IPS-18a (cell line): ENCODE results near the gene NKX2-2.

Experiments
- H3K27ac ChIP-seq: one replicate; pipeline ENCODE4 v1.5.1; 2013; ENCODE audit warnings: low read length
- H3K27me3 ChIP-seq: one replicate; pipeline ENCODE4 v1.6.1; 2013; ENCODE audit warnings: mild to moderate bottlenecking, low read length; ENCODE audit not compliant: control insufficient read depth, insufficient read depth
- H3K36me3 ChIP-seq: one replicate; pipeline ENCODE4 v1.6.1; 2013; ENCODE audit warnings: low read depth, low read length; ENCODE audit not compliant: control insufficient read depth
- H3K4me1 ChIP-seq: one replicate; pipeline ENCODE4 v1.6.1; 2013; ENCODE audit warnings: low read depth, low read length; ENCODE audit not compliant: control insufficient read depth
- H3K4me3 ChIP-seq: one replicate; pipeline ENCODE4 v1.5.1; 2013; ENCODE audit warnings: low read length
- H3K9ac ChIP-seq: one replicate; pipeline ENCODE4 v1.6.1; 2013; ENCODE audit warnings: mild to moderate bottlenecking, low read length, moderate library complexity
- H3K9me3 ChIP-seq: one replicate; pipeline ENCODE4 v1.6.1; 2013; ENCODE audit warnings: low read depth, low read length; ENCODE audit not compliant: control insufficient read depth

The NKX2-2 gene

GRCh38 chr20:21513881-21514540, at the start of gene NKX2-2:
Gene NKX2-2, minus strand, starts transcription at chr20:21514064. Its CDS starts 395 bp downstream, at chr20:21513669.
- Histone ChIP-seq H3K27ac (no peak within 1 kb of the TSS), H3K9ac (no peak within 1 kb of the TSS), H3K4me3 (peak within 1 kb of the TSS; percentile 42), H3K27me3 (peaks cover 97% of the 10 kb centered on the region), H3K4me1 (peaks cover 35% of the 10 kb centered on the region), H3K36me3 (no peaks in the 10 kb centered on the region), H3K9me3 (no peaks in the 10 kb centered on the region)

GRCh38 chr20:21562656-21563055, 48.8 kb upstream of the NKX2-2 start:
- no peaks in the 10 kb centered on the region for H3K9me3 ChIP-seq
- H3K27me3 ChIP-seq = no peaks in the 10 kb centered on the region
- no peak overlapping the region for H3K9ac ChIP-seq
- no peak overlapping the region for H3K4me3 ChIP-seq
- no peaks in the 10 kb centered on the region for H3K4me1 ChIP-seq
- no peaks in the 10 kb centered on the region for H3K36me3 ChIP-seq
- H3K27ac ChIP-seq = no peak overlapping the region

GRCh38 chr20:21559305-21559704, 45.4 kb upstream of the NKX2-2 start:
- Histone ChIP-seq H3K9me3 (no peaks in the 10 kb centered on the region), H3K4me1 (no peaks in the 10 kb centered on the region), H3K9ac (no peak overlapping the region), H3K27me3 (no peaks in the 10 kb centered on the region), H3K27ac (no peak overlapping the region), H3K36me3 (no peaks in the 10 kb centered on the region), H3K4me3 (no peak overlapping the region)

DNA sequence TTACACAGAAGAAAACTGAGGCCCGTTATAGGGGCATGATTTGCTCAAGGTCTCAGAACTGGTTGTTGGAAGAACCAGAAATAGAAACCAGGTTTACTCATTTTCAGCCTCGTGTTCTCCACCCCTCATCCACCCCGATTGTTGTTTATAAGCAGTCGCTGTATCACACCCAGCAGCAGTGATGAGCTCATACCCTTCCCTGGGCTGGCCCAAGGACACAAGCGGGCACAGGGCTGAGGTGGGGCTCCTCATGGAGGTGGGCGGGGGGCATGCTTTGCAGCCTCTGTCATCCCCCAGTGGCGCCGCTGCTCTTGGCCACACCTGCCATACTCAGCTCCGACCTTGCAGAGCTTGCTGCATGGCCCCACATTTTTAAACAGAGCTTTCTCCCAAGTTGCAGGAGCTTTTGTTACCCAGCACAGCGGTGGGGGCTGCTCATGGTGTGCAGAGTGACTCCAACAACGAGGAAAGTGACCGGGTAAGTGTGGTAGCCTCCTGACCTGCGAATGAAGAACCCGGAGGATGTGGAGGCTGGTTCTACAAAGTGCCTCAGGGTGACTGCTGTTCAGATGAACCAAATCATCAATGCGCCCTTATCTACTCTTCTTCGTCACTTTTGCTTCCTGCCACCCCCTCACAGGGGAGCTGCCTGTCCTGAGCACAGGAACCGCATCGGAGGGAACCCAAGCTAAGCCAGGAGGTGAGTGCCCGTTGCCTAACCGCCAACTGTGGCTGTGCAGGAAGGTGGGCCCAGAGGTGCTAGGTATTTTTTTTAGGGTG, 43.6 kb upstream of the NKX2-2 start:
- Histone ChIP-seq H3K27me3 (no peaks in the 10 kb centered on the region), H3K4me3 (no peak overlapping the region), H3K36me3 (no peaks in the 10 kb centered on the region), H3K9me3 (no peaks in the 10 kb centered on the region), H3K9ac (no peak overlapping the region), H3K4me1 (no peaks in the 10 kb centered on the region), H3K27ac (no peak overlapping the region)

- Histone ChIP-seq H3K9ac (no peak overlapping the region), H3K36me3 (no peaks in the 10 kb centered on the region), H3K9me3 (no peaks in the 10 kb centered on the region), H3K27me3 (no peaks in the 10 kb centered on the region), H3K4me3 (no peak overlapping the region), H3K4me1 (no peaks in the 10 kb centered on the region), H3K27ac (no peak overlapping the region)
Observed at GRCh38 chr20:21556398-21556797, 42.5 kb upstream of the NKX2-2 start.

DNA sequence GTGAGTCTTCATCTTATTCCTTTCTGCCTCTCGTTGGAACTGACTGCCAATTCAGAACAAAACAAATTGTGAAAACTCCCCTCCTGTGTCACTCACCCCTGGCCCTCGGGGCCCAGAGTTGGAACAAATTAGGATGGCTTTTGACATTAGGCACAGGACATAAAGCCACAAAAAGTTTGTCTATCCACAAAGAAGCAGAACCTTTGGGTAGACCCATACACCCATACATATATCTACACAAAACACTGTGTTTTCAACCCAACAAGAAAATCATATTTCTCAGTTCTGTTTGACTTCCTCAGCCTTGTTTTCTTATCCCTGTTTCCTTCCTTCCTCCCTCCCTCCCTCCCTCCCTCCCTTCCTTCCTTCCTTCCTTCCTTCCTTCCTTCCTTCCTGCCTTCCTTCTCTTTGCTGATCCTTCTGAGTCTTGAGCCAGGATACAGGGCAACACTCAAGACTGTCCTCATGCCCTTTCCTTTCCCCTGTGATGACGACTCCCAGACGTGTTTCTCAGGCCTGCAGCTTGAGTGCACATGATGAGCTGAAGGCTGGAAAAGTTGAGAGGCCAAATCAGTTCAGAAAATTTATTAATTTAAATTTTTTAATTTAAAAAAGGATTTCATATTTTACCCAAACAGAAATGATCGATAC, 41.7 kb upstream of the NKX2-2 start:
- H3K27me3 ChIP-seq = no peaks in the 10 kb centered on the region
- no peaks in the 10 kb centered on the region for H3K36me3 ChIP-seq
- H3K9ac ChIP-seq = no peak overlapping the region
- H3K4me3 ChIP-seq = no peak overlapping the region
- no peak overlapping the region for H3K27ac ChIP-seq
- H3K4me1 ChIP-seq = no peaks in the 10 kb centered on the region
- no peaks in the 10 kb centered on the region for H3K9me3 ChIP-seq

DNA sequence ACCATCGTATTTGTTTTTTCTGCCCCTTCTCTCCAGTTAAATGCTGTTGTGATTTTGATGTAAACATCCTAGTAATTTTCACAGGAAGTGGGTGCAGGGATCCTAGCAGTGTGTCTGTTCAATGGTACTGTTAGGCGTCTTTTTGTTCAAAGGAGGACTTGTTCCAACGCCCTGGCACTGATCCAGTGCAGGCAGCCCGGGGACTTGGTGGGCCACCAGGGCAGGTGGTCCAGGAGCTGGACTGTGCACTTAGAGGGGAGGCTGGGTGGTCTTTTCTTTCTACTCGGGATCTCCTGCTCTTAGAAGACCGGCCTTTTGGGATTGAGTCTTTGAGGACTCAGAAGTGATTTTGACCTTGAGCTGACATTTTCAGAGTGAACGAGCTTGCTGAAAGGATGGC, 41.1 kb upstream of the NKX2-2 start:
- no peaks in the 10 kb centered on the region for H3K9me3 ChIP-seq
- no peak overlapping the region for H3K27ac ChIP-seq
- H3K4me3 ChIP-seq = no peak overlapping the region
- H3K4me1 ChIP-seq = no peaks in the 10 kb centered on the region
- H3K9ac ChIP-seq = no peak overlapping the region
- no peaks in the 10 kb centered on the region for H3K36me3 ChIP-seq
- no peaks in the 10 kb centered on the region for H3K27me3 ChIP-seq

DNA sequence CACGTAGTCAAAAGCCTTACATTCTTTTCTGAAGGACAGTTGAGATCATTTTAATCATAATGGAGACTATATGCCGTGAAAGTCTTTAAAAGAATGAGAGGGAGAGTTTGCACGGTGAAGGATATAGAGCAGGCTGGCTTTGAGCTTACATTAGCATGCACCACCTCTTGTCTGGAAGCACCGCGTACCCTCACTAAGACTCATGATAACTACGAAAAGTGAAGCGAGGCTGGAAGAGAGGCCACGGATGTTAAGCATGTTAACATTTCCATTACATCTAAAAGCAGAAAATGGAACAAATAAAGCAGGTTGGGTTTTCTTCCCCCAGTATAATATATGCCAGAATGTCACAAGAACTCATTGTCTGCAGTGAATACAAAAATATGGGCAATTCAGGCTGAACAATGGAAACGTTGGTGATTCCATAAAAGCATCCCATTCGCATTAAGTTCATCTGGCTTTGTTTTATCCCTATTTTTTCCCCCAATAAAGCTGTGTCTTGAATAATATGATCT, 40.6 kb upstream of the NKX2-2 start:
- no peak overlapping the region for H3K27ac ChIP-seq
- H3K36me3 ChIP-seq = no peaks in the 10 kb centered on the region
- no peaks in the 10 kb centered on the region for H3K27me3 ChIP-seq
- H3K9me3 ChIP-seq = no peaks in the 10 kb centered on the region
- H3K4me1 ChIP-seq = no peaks in the 10 kb centered on the region
- no peak overlapping the region for H3K4me3 ChIP-seq
- H3K9ac ChIP-seq = no peak overlapping the region

DNA sequence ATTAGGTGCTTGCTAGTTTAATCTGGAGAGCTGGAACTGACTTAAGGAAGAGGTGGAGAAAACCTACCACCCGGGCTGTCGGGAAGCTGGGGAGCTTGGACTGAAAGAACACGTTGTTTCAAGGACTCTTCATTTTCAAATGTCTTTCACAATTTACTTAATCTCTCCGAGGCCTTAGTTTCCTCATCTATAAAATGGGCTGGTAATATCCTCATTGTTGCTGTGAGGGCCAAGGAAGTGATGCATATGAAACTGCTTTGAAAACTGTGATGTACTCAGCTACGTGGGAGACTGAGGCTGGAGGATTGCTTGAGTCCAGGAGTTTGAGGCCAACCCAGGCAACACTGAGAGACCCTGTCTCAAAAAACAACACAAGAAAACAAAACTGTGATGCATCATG, 36.7 kb upstream of the NKX2-2 start:
- Histone ChIP-seq H3K27ac (no peak overlapping the region), H3K27me3 (no peaks in the 10 kb centered on the region)

DNA sequence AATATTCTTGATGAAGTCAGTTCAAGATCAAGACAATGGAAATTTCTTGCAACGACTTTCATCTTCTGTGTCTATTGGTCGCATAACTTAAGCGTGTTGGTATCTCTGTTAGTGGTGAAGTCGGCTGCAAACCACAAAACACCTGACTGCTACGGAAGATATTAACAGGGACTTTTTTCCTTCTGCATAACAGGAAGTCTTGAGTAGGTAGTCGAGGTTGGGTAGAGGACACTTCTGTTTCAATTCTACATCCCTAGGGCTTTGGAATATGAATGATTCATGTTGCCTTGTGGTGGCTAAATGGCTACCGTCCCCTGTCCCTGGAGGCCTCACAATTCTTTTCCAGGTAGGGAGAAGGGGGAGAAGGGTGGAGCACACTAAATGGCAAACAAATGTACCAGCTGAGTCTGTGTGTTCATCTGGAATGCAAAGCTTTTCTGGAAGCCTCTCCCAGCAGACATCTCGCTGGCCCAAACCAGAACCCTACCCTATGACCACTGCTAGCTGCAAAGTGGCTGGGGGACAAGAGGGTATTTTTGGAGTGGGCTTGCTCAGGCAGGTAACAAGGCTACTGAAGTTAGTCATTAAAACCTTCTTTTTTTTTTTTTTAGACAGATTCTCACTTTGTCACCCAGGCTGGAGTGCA, 34.6 kb upstream of the NKX2-2 start:
- no peaks in the 10 kb centered on the region for H3K27me3 ChIP-seq
- no peaks in the 10 kb centered on the region for H3K4me1 ChIP-seq
- no peaks in the 10 kb centered on the region for H3K36me3 ChIP-seq
- H3K9ac ChIP-seq = no peak overlapping the region
- H3K4me3 ChIP-seq = no peak overlapping the region
- no peaks in the 10 kb centered on the region for H3K9me3 ChIP-seq
- no peak overlapping the region for H3K27ac ChIP-seq

More for the DNA sequence above, 36.7 kb upstream of the NKX2-2 start:
- Histone ChIP-seq H3K4me1 (no peaks in the 10 kb centered on the region), H3K9me3 (no peaks in the 10 kb centered on the region), H3K36me3 (no peaks in the 10 kb centered on the region), H3K9ac (no peak overlapping the region), H3K4me3 (no peak overlapping the region)

GRCh38 chr20:21546355-21546754, 32.5 kb upstream of the NKX2-2 start:
- no peak overlapping the region for H3K9ac ChIP-seq
- H3K36me3 ChIP-seq = no peaks in the 10 kb centered on the region

More at GRCh38 chr20:21546355-21546754, 32.5 kb upstream of the NKX2-2 start:
- Histone ChIP-seq H3K4me3 (no peak overlapping the region), H3K9me3 (no peaks in the 10 kb centered on the region), H3K4me1 (no peaks in the 10 kb centered on the region), H3K27me3 (no peaks in the 10 kb centered on the region), H3K27ac (no peak overlapping the region)
